ENCODE measurements around the gene RBM42. TPM values are rescaled to one million over a fixed set of nuclear protein-coding genes. Genes with fewer than 3 reads are reported as not detected.

The RBM42 gene
- total RNA-seq, 4 donors from 2014 or later = 45.1 to 75.9 (median 65.0) TPM

DNA sequence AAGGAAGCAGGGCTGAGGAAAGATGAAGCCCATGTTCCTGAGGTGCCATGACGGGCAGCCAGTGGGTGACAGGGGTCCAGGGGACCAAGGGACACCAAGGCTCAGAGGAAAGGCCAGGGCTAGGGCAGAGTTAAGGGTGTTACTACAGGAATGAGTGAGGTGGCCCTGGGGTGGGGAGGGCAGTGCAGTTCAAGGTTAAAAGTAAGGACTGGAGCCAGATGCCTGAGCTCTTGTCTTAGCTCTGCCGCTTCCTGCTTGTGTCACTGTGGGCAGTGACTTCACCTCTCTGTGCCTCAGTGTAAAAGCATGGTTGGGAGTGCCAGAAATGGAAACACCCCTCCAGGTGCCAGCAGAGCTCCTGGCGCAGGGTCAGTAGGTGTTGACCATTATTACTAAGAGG lies 7.8 kb downstream of the RBM42 start:
- 96% methylated on average over 3 of the region's 3 CpGs for WGBS
- DNase-seq (ENCODE audit: low spot score in 2 of 2) = no peak
- peaks cover 66% of the 10 kb centered on the region for H3K36me3 ChIP-seq
- H3K4me3 ChIP-seq = no peak overlapping the region
- TF ChIP-seq POLR2AphosphoS5 (IDR thresholded peaks at IDR 0.05) (no peak), EP300 (IDR thresholded peaks at IDR 0.05) (no peak), POLR2A (IDR thresholded peaks at IDR 0.05) (no peak)
- TF ChIP-seq, protein P1, sequence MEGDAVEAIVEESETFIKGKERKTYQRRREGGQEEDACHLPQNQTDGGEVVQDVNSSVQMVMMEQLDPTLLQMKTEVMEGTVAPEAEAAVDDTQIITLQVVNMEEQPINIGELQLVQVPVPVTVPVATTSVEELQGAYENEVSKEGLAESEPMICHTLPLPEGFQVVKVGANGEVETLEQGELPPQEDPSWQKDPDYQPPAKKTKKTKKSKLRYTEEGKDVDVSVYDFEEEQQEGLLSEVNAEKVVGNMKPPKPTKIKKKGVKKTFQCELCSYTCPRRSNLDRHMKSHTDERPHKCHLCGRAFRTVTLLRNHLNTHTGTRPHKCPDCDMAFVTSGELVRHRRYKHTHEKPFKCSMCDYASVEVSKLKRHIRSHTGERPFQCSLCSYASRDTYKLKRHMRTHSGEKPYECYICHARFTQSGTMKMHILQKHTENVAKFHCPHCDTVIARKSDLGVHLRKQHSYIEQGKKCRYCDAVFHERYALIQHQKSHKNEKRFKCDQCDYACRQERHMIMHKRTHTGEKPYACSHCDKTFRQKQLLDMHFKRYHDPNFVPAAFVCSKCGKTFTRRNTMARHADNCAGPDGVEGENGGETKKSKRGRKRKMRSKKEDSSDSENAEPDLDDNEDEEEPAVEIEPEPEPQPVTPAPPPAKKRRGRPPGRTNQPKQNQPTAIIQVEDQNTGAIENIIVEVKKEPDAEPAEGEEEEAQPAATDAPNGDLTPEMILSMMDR (IDR thresholded peaks at IDR 0.05) = no peak
- H3K4me1 ChIP-seq = peaks cover 3% of the 10 kb centered on the region
- H3K9me3 ChIP-seq = no peaks in the 10 kb centered on the region
- H3K27me3 ChIP-seq = no peaks in the 10 kb centered on the region
- no peak overlapping the region for H3K27ac ChIP-seq

DNA sequence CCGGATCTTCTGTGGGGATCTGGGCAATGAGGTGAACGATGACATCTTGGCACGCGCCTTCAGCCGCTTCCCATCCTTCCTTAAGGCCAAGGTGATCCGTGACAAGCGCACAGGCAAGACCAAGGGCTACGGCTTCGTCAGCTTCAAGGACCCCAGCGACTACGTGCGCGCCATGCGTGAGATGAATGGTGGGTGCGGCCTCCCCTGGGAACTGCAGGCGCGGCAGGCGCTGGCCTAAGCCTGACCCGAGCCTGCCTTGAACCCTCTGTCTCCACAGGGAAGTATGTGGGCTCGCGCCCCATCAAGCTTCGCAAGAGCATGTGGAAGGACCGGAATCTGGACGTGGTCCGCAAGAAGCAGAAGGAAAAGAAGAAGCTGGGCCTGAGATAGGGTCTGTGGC lies 8.3 kb downstream of the RBM42 start:
- no peak for DNase-seq (ENCODE audit: low spot score in 2 of 2)
- WGBS = 95% methylated on average over 20 of the region's 25 CpGs
- no peaks in the 10 kb centered on the region for H3K9me3 ChIP-seq
- no peak for TF ChIP-seq POLR2A (IDR thresholded peaks at IDR 0.05)
- no peak for TF ChIP-seq POLR2AphosphoS5 (IDR thresholded peaks at IDR 0.05)
- TF ChIP-seq, protein P1 (IDR thresholded peaks at IDR 0.05) = no peak
- TF ChIP-seq EP300 (IDR thresholded peaks at IDR 0.05) = no peak
- peaks cover 6% of the 10 kb centered on the region for H3K4me1 ChIP-seq
- no peak overlapping the region for H3K4me3 ChIP-seq
- H3K36me3 ChIP-seq = peaks cover 61% of the 10 kb centered on the region
- no peaks in the 10 kb centered on the region for H3K27me3 ChIP-seq
- no peak overlapping the region for H3K27ac ChIP-seq

DNA sequence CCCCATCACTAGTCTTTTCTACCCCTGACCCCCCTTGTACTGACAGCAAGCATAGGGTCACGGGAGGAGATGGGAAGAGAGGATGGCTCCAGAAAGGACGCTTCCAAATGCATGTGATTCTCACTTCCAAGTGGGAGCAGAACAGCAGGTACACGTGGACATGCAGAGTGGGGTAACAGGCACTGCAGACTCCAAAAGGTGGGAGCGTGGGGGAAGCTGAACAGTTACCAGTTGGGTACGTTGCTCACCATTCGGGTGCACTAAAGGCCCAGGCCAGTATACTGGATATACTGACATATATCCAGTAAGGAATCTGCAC lies 10.4 kb downstream of the RBM42 start:
- no peak for DNase-seq (ENCODE audit: low spot score in 2 of 2)
- 48% methylated on average over 6 of the region's 6 CpGs for WGBS
- H3K27me3 ChIP-seq = no peaks in the 10 kb centered on the region
- no peaks in the 10 kb centered on the region for H3K9me3 ChIP-seq
- peaks cover 16% of the 10 kb centered on the region for H3K4me1 ChIP-seq
- TF ChIP-seq EP300 (IDR thresholded peaks at IDR 0.05) = no peak
- TF ChIP-seq POLR2AphosphoS5 (IDR thresholded peaks at IDR 0.05) = no peak
- TF ChIP-seq, protein P1 (IDR thresholded peaks at IDR 0.05) = no peak
- TF ChIP-seq POLR2A (IDR thresholded peaks at IDR 0.05) = no peak
- H3K27ac ChIP-seq = no peak overlapping the region
- H3K36me3 ChIP-seq = peaks cover 40% of the 10 kb centered on the region
- H3K4me3 ChIP-seq = no peak overlapping the region

DNA sequence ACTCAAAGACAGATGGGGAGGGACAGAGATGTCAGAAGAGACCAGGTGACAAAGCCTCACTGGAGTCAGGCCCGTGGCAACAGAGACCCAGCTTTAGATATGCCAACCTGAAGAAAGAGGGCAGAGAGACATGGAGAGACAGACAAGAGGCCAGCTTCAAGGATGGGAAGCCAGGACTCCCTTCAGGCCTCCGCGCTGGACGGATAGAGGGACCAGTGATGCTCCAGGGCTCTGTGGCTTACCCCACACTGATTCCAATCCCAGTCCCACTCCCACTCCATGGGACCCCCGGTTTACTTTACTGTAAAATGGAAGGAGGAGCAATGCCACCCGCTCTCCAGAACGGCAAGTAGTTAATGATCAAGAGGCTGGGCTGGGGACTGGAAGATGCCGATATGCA lies 11.0 kb downstream of the RBM42 start:
- Histone ChIP-seq H3K27ac (no peak overlapping the region), H3K9me3 (no peaks in the 10 kb centered on the region), H3K27me3 (no peaks in the 10 kb centered on the region), H3K36me3 (peaks cover 34% of the 10 kb centered on the region), H3K4me3 (no peak overlapping the region), H3K4me1 (peaks cover 21% of the 10 kb centered on the region)
- no peak for DNase-seq (ENCODE audit: low spot score in 2 of 2)
- TF ChIP-seq, protein P1 (IDR thresholded peaks at IDR 0.05) = no peak
- no peak for TF ChIP-seq EP300 (IDR thresholded peaks at IDR 0.05)
- TF ChIP-seq POLR2AphosphoS5 (IDR thresholded peaks at IDR 0.05) = no peak
- no peak for TF ChIP-seq POLR2A (IDR thresholded peaks at IDR 0.05)
- WGBS = 80% methylated on average over 8 of the region's 8 CpGs

DNA sequence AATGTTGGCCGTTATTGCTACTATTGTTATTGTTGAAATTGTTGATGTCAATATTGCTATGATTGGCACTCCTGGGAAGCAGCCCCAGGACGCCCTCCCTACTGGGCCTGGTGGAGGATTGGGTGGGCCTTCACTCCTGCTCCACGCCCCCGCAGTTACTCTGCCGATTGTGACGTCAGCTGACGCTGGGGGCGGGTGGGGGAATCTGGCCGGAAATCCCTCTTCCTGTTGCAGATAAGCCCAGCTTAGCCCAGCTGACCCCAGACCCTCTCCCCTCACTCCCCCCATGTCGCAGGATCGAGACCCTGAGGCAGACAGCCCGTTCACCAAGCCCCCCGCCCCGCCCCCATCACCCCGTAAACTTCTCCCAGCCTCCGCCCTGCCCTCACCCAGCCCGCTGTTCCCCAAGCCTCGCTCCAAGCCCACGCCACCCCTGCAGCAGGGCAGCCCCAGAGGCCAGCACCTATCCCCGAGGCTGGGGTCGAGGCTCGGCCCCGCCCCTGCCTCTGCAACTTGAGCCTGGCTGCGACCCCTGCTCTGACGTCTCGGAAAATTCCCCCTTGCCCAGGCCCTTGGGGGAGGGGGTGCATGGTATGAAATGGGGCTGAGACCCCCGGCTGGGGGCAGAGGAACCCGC lies 12.8 kb downstream of the RBM42 start, which contains the start of gene ETV2:
Gene ETV2, plus strand, starts transcription at position 231 of the 637 bp plus-strand sequence. CDS start 716 bp downstream, outside the sequence.
- Histone ChIP-seq H3K4me3 (no peak within 1 kb of the TSS), H3K4me1 (peaks cover 28% of the 10 kb centered on the region), H3K9me3 (no peaks in the 10 kb centered on the region), H3K27me3 (no peaks in the 10 kb centered on the region), H3K27ac (no peak within 1 kb of the TSS), H3K36me3 (peaks cover 16% of the 10 kb centered on the region)
- 23% methylated on average over 8 of the region's 28 CpGs for WGBS
- TF ChIP-seq POLR2AphosphoS5 (IDR thresholded peaks at IDR 0.05) (no peak), POLR2A (IDR thresholded peaks at IDR 0.05) (no peak)
- TF ChIP-seq, protein P1 (IDR thresholded peaks at IDR 0.05) = no peak
- DNase-seq (ENCODE audit: low spot score in 2 of 2) = no peak

Measured in suprapubic skin (tissue), 4 donors.